HCT116 (cell line): ENCODE measurements around the gene BAIAP2. TPM values are rescaled to one million over a fixed set of nuclear protein-coding genes. Genes with fewer than 3 reads are reported as not detected.

Source experiments
- ATAC-seq: fragments of 200-7000 bp; cut with Tn5 transposase; 2 replicates; pipeline ENCODE4 v1.9.1; 2020; ENCODE audit warnings: mild to moderate bottlenecking, moderate library complexity
- BruUV-seq: library from RNA; stranded (reverse); fragments of 400-500 nt; replicated peaks from 2 replicates; lab custom pipeline; 2021; lab: Mats Ljungman, UMichigan
- CTCF ChIA-PET: fragments of 300-600 bp; sonication (Branson Sonifier 250); formaldehyde crosslinking; loops from one replicate; lab custom pipeline; 2021; ENCODE audit warnings: antibody characterized with exemption; lab: Charles Lee
- POLR2A ChIA-PET: fragments of 300-600, 350-600 bp; sonication (Branson Sonifier 250); formaldehyde crosslinking; loops from one replicate; lab custom pipeline; 2021; ENCODE audit warnings: antibody characterized with exemption; lab: Charles Lee
- RAD21 ChIA-PET, 2 experiments: fragments of 300-600 bp; sonication (Branson Sonifier 250); formaldehyde crosslinking; loops; one replicate each; lab custom pipeline; 2023; ENCODE audit warnings: low total read pairs in 2 of 2; ENCODE audit not compliant: uncharacterized antibody in 2 of 2, unreplicated experiment in 2 of 2, low non-redundant PET in 1 of 2; lab: Charles Lee
- DNase-seq: peaks from one replicate; pipeline ENCODE4 v3.0.0-alpha.2; 2010; ENCODE audit warnings: low read depth, low spot score
- H2AFZ ChIP-seq: fragments of 200-600 bp; shearing (Covaris generic), sonication (generic); 2 replicates; pipeline ENCODE4 v1.6.1; 2017; ENCODE audit warnings: low read depth, mixed run types, mixed read lengths, antibody characterized with exemption, low read length; ENCODE audit not compliant: poor library complexity, severe bottlenecking
- H3K27ac ChIP-seq: 2 replicates; pipeline ENCODE4 v1.5.1; 2012; ENCODE audit warnings: low read depth, low read length
- H3K27me3 ChIP-seq: fragments of 200-600 bp; sonication (generic); 2 replicates; pipeline ENCODE4 v1.6.1; 2016; ENCODE audit warnings: mixed run types, low read length, mixed read lengths; ENCODE audit not compliant: insufficient read depth
- H3K36me3 ChIP-seq, 2 experiments: fragments of 200-500 bp in 1 of 2; fragments of 200-600 bp in 1 of 2; sonication (Bioruptor generic) in 1 of 2; sonication (generic) in 1 of 2; 2 replicates each; pipeline versions ENCODE4 v1.5.1 to v1.6.1; 2014 to 2016; ENCODE audit warnings: low read length in 2 of 2, inconsistent platforms in 1 of 2, mixed read lengths in 1 of 2, mixed run types in 1 of 2; ENCODE audit not compliant: insufficient read depth in 2 of 2, control insufficient read depth in 1 of 2
- H3K4me1 ChIP-seq, 2 experiments: fragments of 200-600 bp in 1 of 2; sonication (generic) in 1 of 2; 2 replicates each; pipeline versions ENCODE4 v1.5.1 to v1.6.1; 2012 to 2017; ENCODE audit warnings: low read length in 2 of 2, inconsistent platforms in 1 of 2, mild to moderate bottlenecking in 1 of 2, mixed read lengths in 1 of 2, mixed run types in 1 of 2, moderate library complexity in 1 of 2; ENCODE audit not compliant: insufficient read depth in 2 of 2, control insufficient read depth in 1 of 2
- H3K4me2 ChIP-seq: fragments of 200-600 bp; sonication (generic); 2 replicates; pipeline ENCODE4 v1.6.1; 2017; ENCODE audit warnings: mixed run types, low read length, mixed read lengths
- H3K4me3 ChIP-seq, 2 experiments: fragments of 200-600 bp in 1 of 2; sonication (generic) in 1 of 2; replicated peaks in 1 of 2; 2 replicates each; pipeline ENCODE4 v1.5.1; 2011 to 2016; ENCODE audit warnings: low read length in 2 of 2, control low read depth in 1 of 2, low read depth in 1 of 2, mild to moderate bottlenecking in 1 of 2, mixed read lengths in 1 of 2, mixed run types in 1 of 2
- H3K79me2 ChIP-seq: fragments of 200-600 bp; sonication (generic); 2 replicates; pipeline ENCODE4 v1.6.1; 2017; ENCODE audit warnings: mild to moderate bottlenecking, mixed run types, low read length, moderate library complexity, mixed read lengths; ENCODE audit not compliant: insufficient read depth
- H3K9ac ChIP-seq: fragments of 200-600 bp; sonication (generic); 2 replicates; pipeline ENCODE4 v1.6.1; 2016; ENCODE audit warnings: low read length, mixed read lengths
- H3K9me2 ChIP-seq: fragments of 200-600 bp; sonication (generic), shearing (Covaris generic); 2 replicates; pipeline ENCODE4 v1.6.1; 2017; ENCODE audit warnings: mixed run types, mild to moderate bottlenecking, moderate library complexity; ENCODE audit not compliant: insufficient read depth
- H3K9me3 ChIP-seq, 2 experiments: fragments of 200-500 bp in 1 of 2; fragments of 200-600 bp in 1 of 2; sonication (Bioruptor generic) in 1 of 2; sonication (generic) in 1 of 2; 2 replicates each; pipeline ENCODE4 v1.6.1; 2014 to 2017; ENCODE audit warnings: low read length in 2 of 2, mixed read lengths in 2 of 2, inconsistent platforms in 1 of 2, low read depth in 1 of 2, mild to moderate bottlenecking in 1 of 2, mixed run types in 1 of 2, moderate library complexity in 1 of 2; ENCODE audit not compliant: control insufficient read depth in 1 of 2, insufficient read depth in 1 of 2
- H4K20me1 ChIP-seq: fragments of 200-600 bp; sonication (generic), shearing (Covaris generic); 2 replicates; pipeline ENCODE4 v1.6.1; 2017; ENCODE audit warnings: mixed run types, mild to moderate bottlenecking, moderate library complexity; ENCODE audit not compliant: insufficient read depth
- CEBPB ChIP-seq: IDR thresholded peaks from 2 replicates; pipeline ENCODE4 v1.6.1; 2012; ENCODE audit warnings: low read depth
- EGR1 ChIP-seq: IDR thresholded peaks from 2 replicates; pipeline ENCODE4 v1.6.1; 2012; ENCODE audit warnings: low read depth
- ELF1 ChIP-seq: IDR thresholded peaks from 2 replicates; pipeline ENCODE4 v1.6.1; 2012; ENCODE audit warnings: low read depth, borderline replicate concordance
- EZH2 ChIP-seq: fragments of 200-600 bp; sonication (generic); IDR thresholded peaks from 2 replicates; pipeline ENCODE4 v1.6.1; 2017; ENCODE audit warnings: antibody characterized with exemption, mixed run types
- EZH2phosphoT487 ChIP-seq: fragments of 200-600 bp; IDR thresholded peaks from 2 replicates; pipeline ENCODE4 v1.6.1; 2018; ENCODE audit warnings: antibody characterized with exemption, borderline replicate concordance
- FOSL1 ChIP-seq: IDR thresholded peaks from 2 replicates; pipeline ENCODE4 v1.6.1; 2012; ENCODE audit warnings: low read depth
- JUND ChIP-seq: IDR thresholded peaks from 2 replicates; pipeline ENCODE4 v1.6.1; 2012
- POLR2A ChIP-seq: IDR thresholded peaks from 2 replicates; pipeline ENCODE4 v1.7.0; 2011; ENCODE audit warnings: borderline replicate concordance; ENCODE audit not compliant: insufficient read depth, insufficient read length; ENCODE audit errors: extremely low read depth
- POLR2AphosphoS5 ChIP-seq: IDR thresholded peaks from 2 replicates; pipeline ENCODE4 v1.6.1; 2011; ENCODE audit warnings: mild to moderate bottlenecking, low read depth, low read length, moderate library complexity
- RAD21 ChIP-seq: IDR thresholded peaks from 2 replicates; pipeline ENCODE4 v1.6.1; 2012; ENCODE audit warnings: low read depth, mild to moderate bottlenecking
- SRF ChIP-seq: IDR thresholded peaks from 2 replicates; pipeline ENCODE4 v1.6.1; 2012; ENCODE audit warnings: low read depth
- TCF7L2 ChIP-seq: IDR thresholded peaks from 2 replicates; pipeline ENCODE4 v1.7.0; 2011; ENCODE audit warnings: borderline replicate concordance, inconsistent platforms; ENCODE audit not compliant: insufficient read depth, insufficient read length; ENCODE audit errors: extremely low read depth
- ZFX ChIP-seq: fragments of 450-650 bp; IDR thresholded peaks from 2 replicates; pipeline ENCODE4 v1.6.1; 2017
- intact Hi-C: fragments of 100-400 bp; cut with micrococcal nuclease; formaldehyde crosslinking; loops from 2 replicates; pipeline ENCODE4 v1.10.0; 2022
- total RNA-seq: library from RNA; stranded (reverse); gene quantifications from one replicate; pipeline ENCODE4 v1.2.1, GENCODE V29; 2021; ENCODE audit not compliant: unreplicated experiment
- TF ChIP-seq, protein P1 (sequence below): IDR thresholded peaks from 2 replicates; pipeline ENCODE4 v1.6.1; 2012; ENCODE audit warnings: low read depth
- TF ChIP-seq, protein P2 (sequence below): IDR thresholded peaks from 2 replicates; pipeline ENCODE4 v1.6.1; 2011; ENCODE audit warnings: mild to moderate bottlenecking, low read length, moderate library complexity; ENCODE audit not compliant: insufficient replicate concordance; ENCODE audit errors: extremely low read depth

BAIAP2 gene
- total RNA-seq, 1 experiment from 2014 or later, result 105 TPM

DNA sequence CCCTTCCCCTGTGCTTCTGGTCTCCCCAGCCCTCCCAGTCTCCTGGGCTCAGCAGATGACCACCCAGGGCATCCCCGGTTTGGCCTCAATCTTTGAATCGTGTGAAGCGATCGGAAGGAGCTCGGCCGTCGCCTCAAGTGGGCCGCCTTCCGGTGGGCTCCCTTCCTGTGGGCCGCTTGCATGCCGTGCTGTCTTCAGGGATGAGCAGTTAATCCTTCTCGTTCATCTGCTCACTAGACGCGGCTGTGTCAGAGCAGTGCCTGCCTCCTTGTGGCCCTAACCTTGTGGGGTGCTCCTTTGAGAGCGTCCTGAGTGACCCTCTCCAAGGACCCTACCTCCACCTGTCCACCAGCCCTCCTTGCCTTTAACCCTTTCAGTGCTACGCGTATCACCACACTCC is 40.4 kb downstream of the BAIAP2 start:
- RAD21 ChIA-PET, result no interaction called here
- ATAC-seq (no peak), DNase-seq (no peak)
- H3K9ac ChIP-seq, result no peak overlapping the region
- CTCF ChIA-PET, result no interaction called here
- H4K20me1 ChIP-seq, result peaks cover 2% of the 10 kb centered on the region; the same call in 1 of the 2 replicates
- no peaks in the 10 kb centered on the region for H3K9me2 ChIP-seq
- peaks cover 12 to 29% of the 10 kb centered on the region in 2 experiments for H3K4me1 ChIP-seq
- intact Hi-C loops, result no loop called here
- no TSS peak for BruUV-seq
- POLR2A ChIA-PET, result no interaction called here
- no peak overlapping the region for H3K4me2 ChIP-seq
- TF ChIP-seq EZH2, result no peak
- no peak for TF ChIP-seq ELF1
- no peak for TF ChIP-seq POLR2AphosphoS5
- no peak for TF ChIP-seq EZH2phosphoT487
- no peak for TF ChIP-seq SRF
- TF ChIP-seq FOSL1, result no peak
- no peak for TF ChIP-seq JUND
- TF ChIP-seq TCF7L2, result no peak
- TF ChIP-seq POLR2A, result no peak
- H3K4me3 ChIP-seq, result no peak overlapping the region
- no peaks in the 10 kb centered on the region for H3K9me3 ChIP-seq
- H2AFZ ChIP-seq, result no peak overlapping the region
- peaks cover 5 to 32% of the 10 kb centered on the region in 2 experiments; a peak in 3 of 4 replicates for H3K36me3 ChIP-seq
- H3K27me3 ChIP-seq, result no peaks in the 10 kb centered on the region
- H3K27ac ChIP-seq, result no peak overlapping the region; the same call in 1 of the 2 replicates
- peaks cover 74% of the 10 kb centered on the region; the same call in 1 of the 2 replicates for H3K79me2 ChIP-seq

DNA sequence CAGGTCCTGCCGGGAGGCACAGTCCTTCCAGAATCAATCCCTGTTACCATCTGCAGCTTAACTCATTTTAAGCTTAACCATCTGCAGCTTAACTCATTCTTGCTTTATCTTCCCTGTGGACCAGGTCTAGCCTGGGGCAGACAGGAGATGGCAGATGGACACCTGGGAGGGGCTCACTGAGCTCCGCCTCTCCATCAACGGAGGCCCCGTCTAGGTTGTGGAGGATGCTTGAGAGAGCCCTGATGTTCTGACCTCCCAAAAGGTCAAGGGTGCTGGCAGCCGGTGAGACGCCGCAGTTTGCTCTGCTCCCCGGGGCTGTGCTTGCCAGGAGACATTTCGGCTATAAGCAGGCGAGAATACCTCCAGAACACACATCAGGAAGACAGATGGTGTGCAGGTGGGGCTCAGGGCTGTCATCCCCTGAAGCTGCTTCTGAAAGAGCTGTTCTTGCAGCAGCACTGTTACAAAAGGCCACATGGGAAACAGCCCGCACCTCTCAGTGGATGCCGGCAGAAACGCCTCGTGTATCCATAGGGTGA is 41.3 kb downstream of the BAIAP2 start:
- no peaks in the 10 kb centered on the region for H3K27me3 ChIP-seq
- no peak for DNase-seq
- peaks cover 5 to 29% of the 10 kb centered on the region in 2 experiments; a peak in 3 of 4 replicates for H3K36me3 ChIP-seq
- peaks cover 4% of the 10 kb centered on the region; the same call in 1 of the 2 replicates for H4K20me1 ChIP-seq
- RAD21 ChIA-PET, result no interaction called here
- CTCF ChIA-PET, result interaction anchor here (1.2 kb wide), 1 partner anchor 52 kb away, joined by 3 read pairs; no protein-coding TSS in a partner anchor
- intact Hi-C loops, result no loop called here
- H3K4me3 ChIP-seq, result no peak overlapping the region
- H3K9me3 ChIP-seq, result no peaks in the 10 kb centered on the region
- no peaks in the 10 kb centered on the region for H3K9me2 ChIP-seq
- no TSS peak for BruUV-seq
- POLR2A ChIA-PET, result no interaction called here
- H3K9ac ChIP-seq, result no peak overlapping the region
- no peak overlapping the region for H3K27ac ChIP-seq
- H3K4me1 ChIP-seq, result peaks cover 12 to 23% of the 10 kb centered on the region in 2 experiments
- H2AFZ ChIP-seq, result no peak overlapping the region
- H3K4me2 ChIP-seq, result no peak overlapping the region
- no peak for ATAC-seq
- H3K79me2 ChIP-seq, result peaks cover 77% of the 10 kb centered on the region; the same call in 1 of the 2 replicates
- TF ChIP-seq EGR1 (no peak), JUND (no peak), CEBPB (no peak), ZFX (no peak), TCF7L2 (no peak), EZH2 (no peak), RAD21 (no peak)
- TF ChIP-seq, protein P1, sequence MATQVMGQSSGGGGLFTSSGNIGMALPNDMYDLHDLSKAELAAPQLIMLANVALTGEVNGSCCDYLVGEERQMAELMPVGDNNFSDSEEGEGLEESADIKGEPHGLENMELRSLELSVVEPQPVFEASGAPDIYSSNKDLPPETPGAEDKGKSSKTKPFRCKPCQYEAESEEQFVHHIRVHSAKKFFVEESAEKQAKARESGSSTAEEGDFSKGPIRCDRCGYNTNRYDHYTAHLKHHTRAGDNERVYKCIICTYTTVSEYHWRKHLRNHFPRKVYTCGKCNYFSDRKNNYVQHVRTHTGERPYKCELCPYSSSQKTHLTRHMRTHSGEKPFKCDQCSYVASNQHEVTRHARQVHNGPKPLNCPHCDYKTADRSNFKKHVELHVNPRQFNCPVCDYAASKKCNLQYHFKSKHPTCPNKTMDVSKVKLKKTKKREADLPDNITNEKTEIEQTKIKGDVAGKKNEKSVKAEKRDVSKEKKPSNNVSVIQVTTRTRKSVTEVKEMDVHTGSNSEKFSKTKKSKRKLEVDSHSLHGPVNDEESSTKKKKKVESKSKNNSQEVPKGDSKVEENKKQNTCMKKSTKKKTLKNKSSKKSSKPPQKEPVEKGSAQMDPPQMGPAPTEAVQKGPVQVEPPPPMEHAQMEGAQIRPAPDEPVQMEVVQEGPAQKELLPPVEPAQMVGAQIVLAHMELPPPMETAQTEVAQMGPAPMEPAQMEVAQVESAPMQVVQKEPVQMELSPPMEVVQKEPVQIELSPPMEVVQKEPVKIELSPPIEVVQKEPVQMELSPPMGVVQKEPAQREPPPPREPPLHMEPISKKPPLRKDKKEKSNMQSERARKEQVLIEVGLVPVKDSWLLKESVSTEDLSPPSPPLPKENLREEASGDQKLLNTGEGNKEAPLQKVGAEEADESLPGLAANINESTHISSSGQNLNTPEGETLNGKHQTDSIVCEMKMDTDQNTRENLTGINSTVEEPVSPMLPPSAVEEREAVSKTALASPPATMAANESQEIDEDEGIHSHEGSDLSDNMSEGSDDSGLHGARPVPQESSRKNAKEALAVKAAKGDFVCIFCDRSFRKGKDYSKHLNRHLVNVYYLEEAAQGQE, result no peak
- TF ChIP-seq, protein P2, sequence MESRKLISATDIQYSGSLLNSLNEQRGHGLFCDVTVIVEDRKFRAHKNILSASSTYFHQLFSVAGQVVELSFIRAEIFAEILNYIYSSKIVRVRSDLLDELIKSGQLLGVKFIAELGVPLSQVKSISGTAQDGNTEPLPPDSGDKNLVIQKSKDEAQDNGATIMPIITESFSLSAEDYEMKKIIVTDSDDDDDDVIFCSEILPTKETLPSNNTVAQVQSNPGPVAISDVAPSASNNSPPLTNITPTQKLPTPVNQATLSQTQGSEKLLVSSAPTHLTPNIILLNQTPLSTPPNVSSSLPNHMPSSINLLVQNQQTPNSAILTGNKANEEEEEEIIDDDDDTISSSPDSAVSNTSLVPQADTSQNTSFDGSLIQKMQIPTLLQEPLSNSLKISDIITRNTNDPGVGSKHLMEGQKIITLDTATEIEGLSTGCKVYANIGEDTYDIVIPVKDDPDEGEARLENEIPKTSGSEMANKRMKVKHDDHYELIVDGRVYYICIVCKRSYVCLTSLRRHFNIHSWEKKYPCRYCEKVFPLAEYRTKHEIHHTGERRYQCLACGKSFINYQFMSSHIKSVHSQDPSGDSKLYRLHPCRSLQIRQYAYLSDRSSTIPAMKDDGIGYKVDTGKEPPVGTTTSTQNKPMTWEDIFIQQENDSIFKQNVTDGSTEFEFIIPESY, result no peak
